Activated CD8-positive, alpha-beta memory T cell treated with anti-CD3 and anti-CD28 coated beads for 36 hours (primary cell): ENCODE data around the gene WDR87. TPM values are rescaled to one million over a fixed set of nuclear protein-coding genes. Genes with fewer than 3 reads are reported as not detected.

Experiments used
- total RNA-seq, 2 experiments: library from RNA; stranded (reverse); gene quantifications; one replicate each; pipeline ENCODE4 v1.2.3, GENCODE V29; 2021

WDR87 gene
- total RNA-seq, 2 experiments from 2014 or later: not detected

Other genes with a start within 250 kb of the WDR87 start
- gene ZNF607, start 186.8 kb downstream of the WDR87 start, total RNA-seq: 1 to 10 TPM; 6.6 to 9.1 TPM
- gene ZNF573, start 127.0 kb downstream of the WDR87 start, total RNA-seq: 10 to 100 TPM in 1 of 2 experiments, 1 to 10 TPM in 1; 7.2 to 11.7 TPM
- gene SIPA1L3, start 614 bp upstream of the WDR87 start, total RNA-seq: 10 to 100 TPM; 14.0 to 15.3 TPM